ENCODE measurements around the gene WDR35.

Gene WDR35

GRCh38 chr2:20012032-20012281 is 22.1 kb upstream of the WDR35 start:
- Histone ChIP-seq H3F3A (ENCODE audit: insufficient read depth, low read length) (no peaks in the 10 kb centered on the region), H3K9me2 (replicated peaks; ENCODE audit: insufficient read depth, low read length) (no peaks in the 10 kb centered on the region), H3K4me2 (ENCODE audit: low read depth, low read length) (peak overlapping the region; percentile 82; the same call in 1 of the 2 replicates), H4K20me1 (ENCODE audit: insufficient read depth, low read length) (no peaks in the 10 kb centered on the region), H3K9me3 (replicated peaks; ENCODE audit: insufficient read depth, low read length) (no peaks in the 10 kb centered on the region), H3K4me3 (ENCODE audit: low read length) (peak overlapping the region; percentile 32; the same call in 1 of the 2 replicates), H3K4me1 (ENCODE audit: low read length) (no peaks in the 10 kb centered on the region), H3K9ac (ENCODE audit: low read length) (no peak overlapping the region), H3K27ac (ENCODE audit: low read length) (no peak overlapping the region), H3K36me3 (replicated peaks; ENCODE audit: insufficient read depth, low read length) (no peaks in the 10 kb centered on the region), H3K27me3 (replicated peaks; ENCODE audit: insufficient read depth, low read length) (peaks cover 32% of the 10 kb centered on the region), H2AFZ (ENCODE audit: low read length) (0 out of 2 replicates have a peak overlapping the region, but pooled peaks have one; percentile 41), H3K79me2 (ENCODE audit: low read length) (no peaks in the 10 kb centered on the region)
- DNase-seq, result no peak
- TF ChIP-seq EZH2 (optimal IDR thresholded peaks at IDR 0.05; ENCODE audit: low read depth, low read length), result no peak
- TF ChIP-seq CTCF (IDR thresholded peaks at IDR 0.05; ENCODE audit: low read length), result no peak
- TF ChIP-seq EZH2phosphoT487 (IDR thresholded peaks at IDR 0.05; ENCODE audit: low read length), result no peak

GRCh38 chr2:20011276-20012031 is 21.5 kb upstream of the WDR35 start:
- Histone ChIP-seq H3K4me2 (ENCODE audit: low read depth, low read length) (no peak overlapping the region; the same call in 1 of the 2 replicates), H3K9me3 (replicated peaks; ENCODE audit: insufficient read depth, low read length) (no peaks in the 10 kb centered on the region), H3K4me3 (ENCODE audit: low read length) (no peak overlapping the region), H3F3A (ENCODE audit: insufficient read depth, low read length) (no peaks in the 10 kb centered on the region), H3K9ac (ENCODE audit: low read length) (no peak overlapping the region), H4K20me1 (ENCODE audit: insufficient read depth, low read length) (no peaks in the 10 kb centered on the region), H3K9me2 (replicated peaks; ENCODE audit: insufficient read depth, low read length) (no peaks in the 10 kb centered on the region), H3K27me3 (replicated peaks; ENCODE audit: insufficient read depth, low read length) (peaks cover 32% of the 10 kb centered on the region), H3K79me2 (ENCODE audit: low read length) (no peaks in the 10 kb centered on the region), H2AFZ (ENCODE audit: low read length) (0 out of 2 replicates have a peak overlapping the region, but pooled peaks have one; percentile 41), H3K36me3 (replicated peaks; ENCODE audit: insufficient read depth, low read length) (no peaks in the 10 kb centered on the region), H3K4me1 (ENCODE audit: low read length) (no peaks in the 10 kb centered on the region), H3K27ac (ENCODE audit: low read length) (no peak overlapping the region)
- TF ChIP-seq EZH2phosphoT487 (IDR thresholded peaks at IDR 0.05; ENCODE audit: low read length), result no peak
- DNase-seq, result no peak

- no peaks in the 10 kb centered on the region for H3F3A ChIP-seq (ENCODE audit: insufficient read depth, low read length)
- H3K4me1 ChIP-seq (ENCODE audit: low read length), result no peaks in the 10 kb centered on the region
- no peak overlapping the region for H3K4me3 ChIP-seq (ENCODE audit: low read length)
- no peaks in the 10 kb centered on the region for H3K79me2 ChIP-seq (ENCODE audit: low read length)
- H3K9me2 ChIP-seq (replicated peaks; ENCODE audit: insufficient read depth, low read length), result no peaks in the 10 kb centered on the region
- H3K4me2 ChIP-seq (ENCODE audit: low read depth, low read length), result no peak overlapping the region
- peaks cover 29% of the 10 kb centered on the region for H3K27me3 ChIP-seq (replicated peaks; ENCODE audit: insufficient read depth, low read length)
- no peak overlapping the region for H3K9ac ChIP-seq (ENCODE audit: low read length)
- no peaks in the 10 kb centered on the region for H4K20me1 ChIP-seq (ENCODE audit: insufficient read depth, low read length)
- H2AFZ ChIP-seq (ENCODE audit: low read length), result no peak overlapping the region
- TF ChIP-seq EZH2phosphoT487 (IDR thresholded peaks at IDR 0.05; ENCODE audit: low read length) (no peak), CTCF (IDR thresholded peaks at IDR 0.05; ENCODE audit: low read length) (no peak), EZH2 (optimal IDR thresholded peaks at IDR 0.05; ENCODE audit: low read depth, low read length) (no peak)
- H3K36me3 ChIP-seq (replicated peaks; ENCODE audit: insufficient read depth, low read length), result no peaks in the 10 kb centered on the region
- no peak overlapping the region for H3K27ac ChIP-seq (ENCODE audit: low read length)
- no peak for DNase-seq
- no peaks in the 10 kb centered on the region for H3K9me3 ChIP-seq (replicated peaks; ENCODE audit: insufficient read depth, low read length)
These were observed 18.8 kb upstream of the WDR35 start for GRCh38 chr2:20008703-20009102.

- TF ChIP-seq EZH2 (optimal IDR thresholded peaks at IDR 0.05; ENCODE audit: low read depth, low read length) (no peak), CTCF (IDR thresholded peaks at IDR 0.05; ENCODE audit: low read length) (no peak), EZH2phosphoT487 (IDR thresholded peaks at IDR 0.05; ENCODE audit: low read length) (no peak)
- Histone ChIP-seq H3K79me2 (ENCODE audit: low read length) (no peaks in the 10 kb centered on the region), H3K9me2 (replicated peaks; ENCODE audit: insufficient read depth, low read length) (no peaks in the 10 kb centered on the region), H3K9ac (ENCODE audit: low read length) (no peak overlapping the region), H3K27ac (ENCODE audit: low read length) (no peak overlapping the region), H2AFZ (ENCODE audit: low read length) (no peak overlapping the region), H3K4me3 (ENCODE audit: low read length) (no peak overlapping the region), H3F3A (ENCODE audit: insufficient read depth, low read length) (no peaks in the 10 kb centered on the region), H4K20me1 (ENCODE audit: insufficient read depth, low read length) (no peaks in the 10 kb centered on the region), H3K4me1 (ENCODE audit: low read length) (no peaks in the 10 kb centered on the region), H3K27me3 (replicated peaks; ENCODE audit: insufficient read depth, low read length) (peaks cover 5% of the 10 kb centered on the region; the same call in 1 of the 2 replicates), H3K4me2 (ENCODE audit: low read depth, low read length) (no peak overlapping the region), H3K36me3 (replicated peaks; ENCODE audit: insufficient read depth, low read length) (no peaks in the 10 kb centered on the region), H3K9me3 (replicated peaks; ENCODE audit: insufficient read depth, low read length) (no peaks in the 10 kb centered on the region)
- no peak for DNase-seq
These were observed 16.1 kb upstream of the WDR35 start for GRCh38 chr2:20005891-20006470.

Measured in MM.1S (cell line).